HepG2 (cell line): ENCODE results near the gene OSCP1. TPM values are rescaled to one million over a fixed set of nuclear protein-coding genes. Genes with fewer than 3 reads are reported as not detected.

Experiments used
- CEBPG ChIP-seq: IDR thresholded peaks from 2 replicates; pipeline ENCODE4 v1.6.1; 2016
- CREB1 ChIP-seq, 2 experiments: fragments of 450-650 bp in 1 of 2; IDR thresholded peaks; 2 replicates each; pipeline ENCODE4 v1.6.1; 2016 to 2017; ENCODE audit warnings: control low read depth in 1 of 2, mild to moderate bottlenecking in 1 of 2, missing compliant biosample characterization in 1 of 2, missing genetic modification characterization in 1 of 2
- FOXC1 ChIP-seq: sonication (generic); formaldehyde crosslinking; IDR thresholded peaks from 2 replicates; pipeline ENCODE4 v1.8.0; 2022; ENCODE audit warnings: mild to moderate bottlenecking, missing genetic modification reagents, borderline replicate concordance
- MEF2D ChIP-seq: sonication (generic); formaldehyde crosslinking; IDR thresholded peaks from 2 replicates; pipeline ENCODE4 v1.5.1; 2020; ENCODE audit warnings: mild to moderate bottlenecking, missing genetic modification reagents
- NFYC ChIP-seq: IDR thresholded peaks from 2 replicates; pipeline ENCODE4 v1.6.1; 2016; ENCODE audit warnings: missing genetic modification reagents, missing compliant biosample characterization
- REPIN1 ChIP-seq: sonication (generic); formaldehyde crosslinking; IDR thresholded peaks from 2 replicates; pipeline ENCODE4 v1.8.0; 2022; ENCODE audit warnings: missing genetic modification reagents, low read depth, mild to moderate bottlenecking, borderline replicate concordance
- RFX1 ChIP-seq: fragments of 450-650 bp; IDR thresholded peaks from 2 replicates; pipeline ENCODE4 v1.6.1; 2017
- RFX3 ChIP-seq: IDR thresholded peaks from 2 replicates; pipeline ENCODE4 v1.6.1; 2016; ENCODE audit warnings: missing biosample characterization, missing genetic modification reagents
- RFXAP ChIP-seq: sonication (generic); formaldehyde crosslinking; IDR thresholded peaks from 2 replicates; pipeline ENCODE4 v1.4.0; 2020; ENCODE audit warnings: missing genetic modification reagents, borderline replicate concordance
- SMAD9 ChIP-seq: sonication (generic); formaldehyde crosslinking; IDR thresholded peaks from 2 replicates; pipeline ENCODE4 v1.5.1; 2020; ENCODE audit warnings: mild to moderate bottlenecking, missing genetic modification reagents
- TAF1 ChIP-seq: sonication (generic); formaldehyde crosslinking; IDR thresholded peaks from 2 replicates; pipeline ENCODE4 v1.4.0; 2020; ENCODE audit warnings: missing genetic modification reagents
- TOPORS ChIP-seq: sonication (generic); formaldehyde crosslinking; IDR thresholded peaks from 2 replicates; pipeline ENCODE4 v1.8.0; 2023; ENCODE audit warnings: mild to moderate bottlenecking, missing genetic modification reagents
- WIZ ChIP-seq: sonication (generic); formaldehyde crosslinking; IDR thresholded peaks from 2 replicates; pipeline ENCODE4 v1.5.1; 2020; ENCODE audit warnings: mild to moderate bottlenecking, missing genetic modification reagents
- ZFX ChIP-seq: sonication (generic); formaldehyde crosslinking; IDR thresholded peaks from 2 replicates; pipeline ENCODE4 v1.4.0; 2020; ENCODE audit warnings: mild to moderate bottlenecking, low read depth, missing genetic modification reagents, moderate library complexity
- ZMAT3 ChIP-seq: sonication (generic); formaldehyde crosslinking; conservative IDR thresholded peaks from 2 replicates; pipeline ENCODE4 v1.7.0; 2021; ENCODE audit warnings: missing genetic modification reagents
- ZNF124 ChIP-seq: sonication (generic); formaldehyde crosslinking; IDR thresholded peaks from 2 replicates; pipeline ENCODE4 v1.4.0; 2020; ENCODE audit warnings: missing genetic modification reagents
- ZNF616 ChIP-seq: sonication (generic); formaldehyde crosslinking; IDR thresholded peaks from 2 replicates; pipeline ENCODE4 v1.5.0; 2020; ENCODE audit warnings: low read depth, mild to moderate bottlenecking, missing genetic modification reagents
- ZNF777 ChIP-seq: sonication (generic); formaldehyde crosslinking; IDR thresholded peaks from 2 replicates; pipeline ENCODE4 v1.4.0; 2020; ENCODE audit warnings: missing genetic modification reagents
- ZNF781 ChIP-seq: sonication (generic); formaldehyde crosslinking; IDR thresholded peaks from 2 replicates; pipeline ENCODE4 v1.5.1; 2020; ENCODE audit warnings: borderline replicate concordance, mild to moderate bottlenecking, missing genetic modification reagents; ENCODE audit errors: not compliant biosample characterization
- ZSCAN12 ChIP-seq: sonication (generic); formaldehyde crosslinking; IDR thresholded peaks from 2 replicates; pipeline ENCODE4 v1.9.0; 2021; ENCODE audit warnings: mild to moderate bottlenecking, missing genetic modification reagents
- polyA plus RNA-seq, 8 experiments: library from polyadenylated mRNA; depleted of rRNA in 3 of 8; stranded (reverse) in 7 of 8; unstranded in 1 of 8; fragments of >200 nt; fragmentation: Illumina TruSeq in 4 of 8; extraction: Trizol in 4 of 8; gene quantifications; 2 replicates each; pipeline versions ENCODE4 v1.2.1 to v1.2.3, GENCODE V29; 2011 to 2016; ENCODE audit warnings: low read depth in 4 of 8, missing spikeins in 1 of 8, mixed read lengths in 1 of 8; ENCODE audit not compliant: insufficient read depth in 1 of 8
- total RNA-seq, 5 experiments: library from RNA; depleted of rRNA; stranded (reverse); fragments of >200 nt; fragmentation: Illumina TruSeq; extraction: Trizol; gene quantifications; 2 replicates each; pipeline ENCODE4 v1.2.3, GENCODE V29; 2016; ENCODE audit warnings: low read depth in 1 of 5
- TF ChIP-seq, protein P1 (sequence below): sonication (generic); formaldehyde crosslinking; IDR thresholded peaks from 2 replicates; pipeline ENCODE4 v1.8.0; 2022; ENCODE audit warnings: missing genetic modification reagents, mild to moderate bottlenecking, borderline replicate concordance
- TF ChIP-seq, protein P2 (sequence below): sonication (generic); formaldehyde crosslinking; IDR thresholded peaks from 2 replicates; pipeline ENCODE4 v1.5.0; 2020; ENCODE audit warnings: mild to moderate bottlenecking, missing genetic modification reagents
- TF ChIP-seq, protein P3 (sequence below): sonication (generic); formaldehyde crosslinking; IDR thresholded peaks from 2 replicates; pipeline ENCODE4 v1.4.0; 2020; ENCODE audit warnings: mild to moderate bottlenecking, low read depth, missing genetic modification reagents
- TF ChIP-seq, protein P4 (sequence below): sonication (generic); formaldehyde crosslinking; IDR thresholded peaks from 2 replicates; pipeline ENCODE4 v1.4.0; 2020; ENCODE audit warnings: missing genetic modification reagents

OSCP1 gene
- total and polyA plus RNA-seq, 2 of the 13 experiments (the other 11 are each of a cell fraction or from before 2014, with no cell fraction given), result 0.60 to 0.84 TPM

DNA sequence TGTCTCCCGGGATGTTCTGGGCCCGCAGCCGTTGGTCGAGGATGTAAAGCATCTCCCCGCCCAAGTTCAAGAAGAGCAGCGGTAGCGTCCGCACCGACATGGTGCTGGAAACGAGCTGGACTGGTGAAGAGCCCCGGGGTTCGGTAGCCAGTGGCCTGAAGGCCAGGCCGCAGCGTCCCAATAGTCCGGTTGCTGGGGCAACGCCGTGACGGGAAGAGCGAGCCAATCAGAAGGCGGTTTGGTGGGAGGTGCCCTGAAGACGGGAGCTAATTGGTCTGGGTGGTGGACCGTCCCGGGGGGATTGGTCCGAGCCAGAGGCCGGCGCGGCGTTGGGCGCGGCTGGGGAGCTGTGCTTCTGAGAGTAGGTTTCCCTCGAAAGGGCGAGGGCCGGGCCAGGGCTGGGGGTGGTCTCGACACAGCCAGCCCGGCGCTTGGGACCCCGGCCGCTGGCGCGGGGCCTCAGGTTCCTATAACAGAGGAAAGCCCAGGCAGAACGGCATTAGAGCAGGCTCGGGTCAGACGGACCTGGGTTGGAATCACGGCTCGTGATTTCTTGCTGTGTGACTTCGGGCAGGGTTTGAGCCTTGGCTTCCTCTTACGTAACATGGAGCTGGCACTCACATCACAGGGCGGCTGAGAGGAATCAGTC is at the start of gene OSCP1 (continued):
- TF ChIP-seq, protein P1, sequence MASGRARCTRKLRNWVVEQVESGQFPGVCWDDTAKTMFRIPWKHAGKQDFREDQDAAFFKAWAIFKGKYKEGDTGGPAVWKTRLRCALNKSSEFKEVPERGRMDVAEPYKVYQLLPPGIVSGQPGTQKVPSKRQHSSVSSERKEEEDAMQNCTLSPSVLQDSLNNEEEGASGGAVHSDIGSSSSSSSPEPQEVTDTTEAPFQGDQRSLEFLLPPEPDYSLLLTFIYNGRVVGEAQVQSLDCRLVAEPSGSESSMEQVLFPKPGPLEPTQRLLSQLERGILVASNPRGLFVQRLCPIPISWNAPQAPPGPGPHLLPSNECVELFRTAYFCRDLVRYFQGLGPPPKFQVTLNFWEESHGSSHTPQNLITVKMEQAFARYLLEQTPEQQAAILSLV (CRISPR knock-in tag), result peak; percentile 24; the same call in 1 of the 2 replicates
- TF ChIP-seq, protein P2, sequence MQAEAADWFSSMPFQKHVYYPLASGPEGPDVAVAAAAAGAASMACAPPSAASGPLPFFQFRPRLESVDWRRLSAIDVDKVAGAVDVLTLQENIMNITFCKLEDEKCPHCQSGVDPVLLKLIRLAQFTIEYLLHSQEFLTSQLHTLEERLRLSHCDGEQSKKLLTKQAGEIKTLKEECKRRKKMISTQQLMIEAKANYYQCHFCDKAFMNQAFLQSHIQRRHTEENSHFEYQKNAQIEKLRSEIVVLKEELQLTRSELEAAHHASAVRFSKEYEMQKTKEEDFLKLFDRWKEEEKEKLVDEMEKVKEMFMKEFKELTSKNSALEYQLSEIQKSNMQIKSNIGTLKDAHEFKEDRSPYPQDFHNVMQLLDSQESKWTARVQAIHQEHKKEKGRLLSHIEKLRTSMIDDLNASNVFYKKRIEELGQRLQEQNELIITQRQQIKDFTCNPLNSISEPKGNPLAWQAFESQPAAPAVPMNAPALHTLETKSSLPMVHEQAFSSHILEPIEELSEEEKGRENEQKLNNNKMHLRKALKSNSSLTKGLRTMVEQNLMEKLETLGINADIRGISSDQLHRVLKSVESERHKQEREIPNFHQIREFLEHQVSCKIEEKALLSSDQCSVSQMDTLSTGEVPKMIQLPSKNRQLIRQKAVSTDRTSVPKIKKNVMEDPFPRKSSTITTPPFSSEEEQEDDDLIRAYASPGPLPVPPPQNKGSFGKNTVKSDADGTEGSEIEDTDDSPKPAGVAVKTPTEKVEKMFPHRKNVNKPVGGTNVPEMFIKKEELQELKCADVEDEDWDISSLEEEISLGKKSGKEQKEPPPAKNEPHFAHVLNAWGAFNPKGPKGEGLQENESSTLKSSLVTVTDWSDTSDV (CRISPR knock-in tag), result peak; percentile 63; the same call in 1 of the 2 replicates
- TF ChIP-seq, protein P3, sequence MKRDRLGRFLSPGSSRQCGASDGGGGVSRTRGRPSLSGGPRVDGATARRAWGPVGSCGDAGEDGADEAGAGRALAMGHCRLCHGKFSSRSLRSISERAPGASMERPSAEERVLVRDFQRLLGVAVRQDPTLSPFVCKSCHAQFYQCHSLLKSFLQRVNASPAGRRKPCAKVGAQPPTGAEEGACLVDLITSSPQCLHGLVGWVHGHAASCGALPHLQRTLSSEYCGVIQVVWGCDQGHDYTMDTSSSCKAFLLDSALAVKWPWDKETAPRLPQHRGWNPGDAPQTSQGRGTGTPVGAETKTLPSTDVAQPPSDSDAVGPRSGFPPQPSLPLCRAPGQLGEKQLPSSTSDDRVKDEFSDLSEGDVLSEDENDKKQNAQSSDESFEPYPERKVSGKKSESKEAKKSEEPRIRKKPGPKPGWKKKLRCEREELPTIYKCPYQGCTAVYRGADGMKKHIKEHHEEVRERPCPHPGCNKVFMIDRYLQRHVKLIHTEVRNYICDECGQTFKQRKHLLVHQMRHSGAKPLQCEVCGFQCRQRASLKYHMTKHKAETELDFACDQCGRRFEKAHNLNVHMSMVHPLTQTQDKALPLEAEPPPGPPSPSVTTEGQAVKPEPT (CRISPR knock-in tag), result peak; percentile 88
- TF ChIP-seq TAF1 (CRISPR knock-in tag) (peak; percentile 38; the same call in 1 of the 2 replicates), ZNF781 (peak; percentile 97), CREB1 (IDR thresholded peaks at IDR 0.05) (peak; percentile 30; the same call in 1 of the 2 replicates), CREB1 (CRISPR knock-in tag; IDR thresholded peaks at IDR 0.05) (no peak), FOXC1 (CRISPR knock-in tag) (peak; percentile 90; the same call in 1 of the 2 replicates), ZSCAN12 (peak; percentile 65; the same call in 1 of the 2 replicates), ZNF777 (CRISPR knock-in tag) (peak; percentile 53; the same call in 1 of the 2 replicates), NFYC (CRISPR knock-in tag) (peak; percentile 97), MEF2D (CRISPR knock-in tag) (peak; percentile 84), WIZ (0 out of 2 replicates have a peak, but pooled peaks have one; percentile 52), REPIN1 (CRISPR knock-in tag) (no peak), RFX3 (CRISPR knock-in tag) (peak; percentile 95), TOPORS (no peak), CEBPG (CRISPR knock-in tag) (no peak), SMAD9 (peak; percentile 81; the same call in 1 of the 2 replicates), RFXAP (CRISPR knock-in tag) (no peak), ZFX (CRISPR knock-in tag) (peak; percentile 98), ZNF616 (CRISPR knock-in tag) (peak; percentile 90; the same call in 1 of the 2 replicates), ZNF124 (CRISPR knock-in tag) (0 out of 2 replicates have a peak, but pooled peaks have one; percentile 50), RFX1 (peak; percentile 92), ZMAT3 (CRISPR knock-in tag) (peak; percentile 85)
- TF ChIP-seq, protein P4, sequence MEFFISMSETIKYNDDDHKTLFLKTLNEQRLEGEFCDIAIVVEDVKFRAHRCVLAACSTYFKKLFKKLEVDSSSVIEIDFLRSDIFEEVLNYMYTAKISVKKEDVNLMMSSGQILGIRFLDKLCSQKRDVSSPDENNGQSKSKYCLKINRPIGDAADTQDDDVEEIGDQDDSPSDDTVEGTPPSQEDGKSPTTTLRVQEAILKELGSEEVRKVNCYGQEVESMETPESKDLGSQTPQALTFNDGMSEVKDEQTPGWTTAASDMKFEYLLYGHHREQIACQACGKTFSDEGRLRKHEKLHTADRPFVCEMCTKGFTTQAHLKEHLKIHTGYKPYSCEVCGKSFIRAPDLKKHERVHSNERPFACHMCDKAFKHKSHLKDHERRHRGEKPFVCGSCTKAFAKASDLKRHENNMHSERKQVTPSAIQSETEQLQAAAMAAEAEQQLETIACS (CRISPR knock-in tag), result no peak
